GM18519 (cell line): Measurements from ENCODE around the gene CMTM4.

Experiments used
- ATAC-seq: cut with Tn5 transposase; IDR thresholded peaks from one replicate; pipeline ENCODE4 v1.9.1; 2021; ENCODE audit warnings: mild to moderate bottlenecking, moderate library complexity; ENCODE audit not compliant: unreplicated experiment, low FRiP score

Gene CMTM4

GRCh38 chr16:66696669-66697630 lies at the start of gene CMTM4:
Gene CMTM4, minus strand, starts transcription at chr16:66696743. Its CDS starts 218 bp downstream, at chr16:66696525.
- peak; percentile 61 for ATAC-seq

GRCh38 chr16:66746048-66746447 lies 49.5 kb upstream of the CMTM4 start:
- no peak for ATAC-seq

DNA sequence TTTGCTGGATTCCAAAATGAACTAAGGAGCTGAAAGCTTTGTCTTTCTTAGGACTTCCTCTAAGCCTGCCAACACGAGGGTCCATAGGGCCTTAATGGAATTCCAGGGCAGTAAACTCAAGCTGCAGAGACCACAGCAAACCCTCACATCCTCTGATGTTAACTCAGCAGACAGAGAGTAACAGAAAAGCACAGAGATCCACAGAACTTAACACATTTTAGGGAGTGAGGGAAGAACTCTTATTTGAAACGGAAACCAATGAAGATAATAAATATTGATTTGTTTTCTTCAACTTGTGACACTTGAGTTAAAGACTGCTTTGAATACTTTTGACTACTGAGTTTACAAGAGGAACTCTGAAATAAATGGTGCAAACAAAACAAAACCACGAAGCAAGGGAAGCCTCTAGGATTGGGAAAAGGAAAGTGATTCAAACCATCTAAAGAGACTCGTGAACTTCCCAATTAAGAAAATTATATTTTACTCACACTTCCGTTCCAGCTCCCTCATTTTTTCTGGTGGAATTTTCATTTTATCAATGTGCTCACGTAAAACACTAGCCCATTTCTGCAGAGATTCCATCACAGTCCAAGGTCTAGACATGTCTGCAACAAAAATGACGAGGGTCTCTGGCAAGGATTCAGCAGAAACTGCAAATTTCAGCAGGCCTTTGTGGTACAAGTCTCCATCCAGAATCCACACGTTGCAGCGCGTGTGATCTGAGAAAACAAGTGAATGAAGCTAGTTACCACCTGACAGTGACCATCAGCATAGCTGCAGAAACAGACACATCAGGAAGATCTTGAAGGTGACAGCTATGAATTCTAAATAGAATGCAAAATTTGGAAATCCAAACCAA lies 45.6 kb upstream of the CMTM4 start:
- no peak for ATAC-seq

- ATAC-seq, result no peak
Observed at GRCh38 chr16:66741169-66741900, 44.8 kb upstream of the CMTM4 start.

GRCh38 chr16:66740533-66740932 lies 44.0 kb upstream of the CMTM4 start:
- no peak for ATAC-seq

- ATAC-seq, result no peak
Observed at GRCh38 chr16:66740010-66740409, 43.5 kb upstream of the CMTM4 start.

GRCh38 chr16:66735891-66736290 lies 39.3 kb upstream of the CMTM4 start:
- no peak for ATAC-seq

- no peak for ATAC-seq
Observed at GRCh38 chr16:66731101-66731500, 34.6 kb upstream of the CMTM4 start.

DNA sequence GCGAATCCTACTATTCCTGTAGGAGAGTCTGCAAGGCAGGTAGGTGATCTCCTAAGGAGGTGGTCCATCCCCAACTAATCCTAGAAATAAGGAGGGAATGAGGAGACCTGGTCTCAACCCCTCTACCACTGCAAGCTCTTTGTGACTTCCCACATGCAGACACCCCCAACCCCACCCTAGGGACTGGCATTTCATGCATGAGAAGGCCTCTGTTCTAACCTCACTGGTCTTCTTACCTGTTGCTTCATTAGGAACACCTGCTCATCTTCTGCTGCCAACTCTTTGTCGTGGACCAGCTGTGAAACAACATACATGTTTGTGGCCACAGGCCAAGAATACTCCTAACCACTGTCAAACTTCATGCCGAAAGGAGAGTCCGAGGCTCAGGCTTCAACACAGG lies 32.3 kb upstream of the CMTM4 start:
- ATAC-seq, result no peak

- ATAC-seq, result no peak
Observed at GRCh38 chr16:66728117-66728787, 31.7 kb upstream of the CMTM4 start.

GRCh38 chr16:66720766-66721165 lies 24.2 kb upstream of the CMTM4 start:
- ATAC-seq, result no peak

GRCh38 chr16:66719246-66719645 lies 22.7 kb upstream of the CMTM4 start:
- ATAC-seq, result no peak

DNA sequence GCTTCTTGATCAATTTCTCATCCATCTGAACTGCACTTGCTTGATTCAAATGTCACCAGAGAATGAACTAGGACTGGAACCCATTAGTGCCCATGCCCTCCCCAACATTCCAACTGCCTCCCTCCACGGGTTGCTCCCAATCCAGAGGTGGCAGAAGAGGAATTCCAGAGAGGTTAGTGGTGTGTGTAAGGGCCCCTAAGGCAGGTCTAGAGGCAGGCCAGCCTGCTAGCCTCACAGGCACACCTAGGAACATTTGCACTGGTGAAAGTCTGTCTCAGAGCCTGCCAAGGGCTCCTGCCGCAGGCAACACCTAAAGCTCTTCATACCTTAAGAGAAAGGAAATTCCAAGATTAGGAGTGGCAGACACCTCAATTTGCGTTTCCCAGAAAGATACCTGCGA lies 21.2 kb upstream of the CMTM4 start:
- ATAC-seq, result no peak

- no peak for ATAC-seq
Observed at GRCh38 chr16:66717112-66717675, 20.7 kb upstream of the CMTM4 start.

GRCh38 chr16:66714654-66715307 lies 18.2 kb upstream of the CMTM4 start:
- no peak for ATAC-seq

GRCh38 chr16:66714062-66714461 lies 17.5 kb upstream of the CMTM4 start:
- ATAC-seq, result no peak

GRCh38 chr16:66713076-66713475 lies 16.5 kb upstream of the CMTM4 start:
- ATAC-seq, result no peak

GRCh38 chr16:66712512-66712911 lies 16.0 kb upstream of the CMTM4 start:
- ATAC-seq, result no peak

GRCh38 chr16:66711581-66711980 lies 15.0 kb upstream of the CMTM4 start:
- ATAC-seq, result no peak
